NCI-H2029 (cell line): ENCODE data around the gene TMEM203.
A peak's percentile ranks its signal among the peaks of the same experiment; 100 is the strongest.

Experiments
- DNase-seq: peaks from one replicate; lab custom pipeline; 2025; lab: John Stamatoyannopoulos, UW

Gene TMEM203

DNA sequence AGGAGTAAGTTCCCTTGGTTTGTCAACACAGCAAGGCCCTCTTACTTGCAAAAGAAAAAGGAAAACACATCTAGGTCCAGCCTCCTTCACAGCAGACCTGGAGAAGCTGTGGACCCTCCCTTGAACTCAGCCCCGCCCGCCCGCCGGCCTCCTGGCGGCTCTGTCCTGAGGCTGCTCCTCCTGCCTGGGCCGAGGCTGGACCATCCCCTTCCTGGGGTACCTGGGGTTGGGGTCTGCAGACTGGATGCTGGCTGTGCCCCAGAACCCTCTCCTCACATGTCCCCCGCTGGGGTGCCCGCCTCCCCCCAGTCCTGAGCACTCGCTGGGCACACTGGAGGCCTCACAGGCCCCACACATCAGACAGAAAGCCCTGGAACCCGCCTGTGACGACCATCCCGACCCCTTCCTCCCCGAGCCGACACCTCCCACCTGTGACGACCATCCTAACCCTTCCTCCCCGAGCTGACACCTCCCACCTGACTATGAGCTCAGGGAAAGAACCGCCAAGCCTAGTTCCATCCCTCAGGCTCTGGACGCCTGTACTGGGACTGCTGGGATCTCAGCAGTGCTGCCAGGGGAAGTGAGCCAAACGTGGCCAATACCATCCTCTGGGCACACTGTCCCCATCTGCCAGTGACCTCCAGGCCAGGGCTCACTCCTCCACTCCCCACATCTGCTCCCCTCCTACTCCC lies 26.4 kb downstream of the TMEM203 start:
- no peak for DNase-seq

DNA sequence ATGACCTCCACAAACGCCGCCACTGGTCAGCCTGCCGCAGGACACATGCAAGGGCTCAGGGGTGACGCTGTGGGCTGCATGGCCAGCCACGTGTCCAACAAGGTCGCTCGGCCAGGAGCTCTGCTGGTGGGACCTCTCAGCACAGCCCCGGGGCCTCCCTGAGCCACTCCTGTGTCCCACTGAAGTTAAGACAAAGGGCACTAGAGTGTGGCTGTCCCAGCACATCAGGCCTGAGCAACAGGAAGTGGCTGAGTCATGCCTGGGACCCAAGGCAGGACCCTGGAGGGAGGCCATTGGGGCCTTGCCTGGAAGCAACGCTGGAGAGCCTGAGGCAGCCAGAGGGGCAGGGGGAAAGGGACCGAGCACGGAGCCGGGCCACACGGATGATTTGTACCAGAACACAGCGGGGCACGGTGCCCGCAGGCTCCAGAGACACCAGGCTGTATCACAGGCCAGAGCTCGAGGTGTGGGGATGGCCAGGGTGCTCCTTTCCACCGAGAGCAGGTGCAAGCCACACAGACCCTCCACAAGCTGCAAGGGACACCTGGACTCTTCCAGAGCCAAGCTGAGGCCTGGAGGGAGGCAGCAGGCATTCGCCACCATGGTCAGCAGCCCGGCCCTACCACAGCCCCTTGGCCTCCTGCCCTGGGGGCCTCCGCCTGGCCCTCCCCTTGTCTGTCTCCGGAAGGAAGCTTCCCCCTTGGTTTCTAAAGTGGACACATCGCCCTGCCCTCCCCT lies 27.1 kb downstream of the TMEM203 start:
- no peak for DNase-seq

DNA sequence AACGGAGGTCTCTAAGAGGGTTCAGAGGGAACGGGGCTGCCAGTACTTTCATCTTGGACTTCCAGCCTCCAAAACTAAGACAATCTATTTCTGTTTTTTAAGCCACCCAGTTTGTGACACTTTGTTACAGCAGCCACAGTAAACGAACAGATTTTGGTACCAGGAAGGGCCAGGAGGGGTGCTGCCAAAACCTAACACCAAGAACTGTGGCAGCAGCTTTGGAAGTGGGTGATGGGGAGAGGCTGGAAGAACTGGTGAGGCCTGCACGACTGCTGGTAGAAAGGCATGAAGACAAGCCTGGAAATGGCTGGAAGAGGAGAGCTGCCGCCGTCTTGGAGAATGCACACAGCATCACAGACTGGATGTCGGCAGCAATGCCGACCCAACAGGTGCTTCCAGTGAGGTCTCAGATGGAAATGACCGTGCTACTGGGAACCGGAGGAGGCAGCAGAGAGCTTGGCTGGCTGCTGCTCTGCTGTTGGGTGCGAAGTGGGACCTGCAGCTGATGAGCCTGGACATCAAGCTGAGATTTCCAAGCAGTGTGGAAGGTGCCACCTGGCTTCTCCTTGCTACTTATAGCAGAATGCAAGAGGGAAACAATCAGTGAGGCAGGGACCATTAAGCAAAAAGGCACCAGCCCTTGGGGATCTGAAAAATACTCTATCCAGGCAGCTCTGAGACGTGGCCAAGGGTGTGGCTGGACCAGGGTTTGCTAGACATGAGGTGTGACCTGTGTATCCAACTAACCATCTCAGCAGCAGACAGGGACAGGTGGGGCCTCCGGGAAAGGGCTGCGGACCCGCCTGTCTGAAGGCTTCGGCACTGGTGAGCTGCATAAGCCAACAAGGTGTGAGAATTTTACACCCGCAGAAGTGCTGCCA lies 28.9 kb downstream of the TMEM203 start:
- DNase-seq: peak; percentile 18

DNA sequence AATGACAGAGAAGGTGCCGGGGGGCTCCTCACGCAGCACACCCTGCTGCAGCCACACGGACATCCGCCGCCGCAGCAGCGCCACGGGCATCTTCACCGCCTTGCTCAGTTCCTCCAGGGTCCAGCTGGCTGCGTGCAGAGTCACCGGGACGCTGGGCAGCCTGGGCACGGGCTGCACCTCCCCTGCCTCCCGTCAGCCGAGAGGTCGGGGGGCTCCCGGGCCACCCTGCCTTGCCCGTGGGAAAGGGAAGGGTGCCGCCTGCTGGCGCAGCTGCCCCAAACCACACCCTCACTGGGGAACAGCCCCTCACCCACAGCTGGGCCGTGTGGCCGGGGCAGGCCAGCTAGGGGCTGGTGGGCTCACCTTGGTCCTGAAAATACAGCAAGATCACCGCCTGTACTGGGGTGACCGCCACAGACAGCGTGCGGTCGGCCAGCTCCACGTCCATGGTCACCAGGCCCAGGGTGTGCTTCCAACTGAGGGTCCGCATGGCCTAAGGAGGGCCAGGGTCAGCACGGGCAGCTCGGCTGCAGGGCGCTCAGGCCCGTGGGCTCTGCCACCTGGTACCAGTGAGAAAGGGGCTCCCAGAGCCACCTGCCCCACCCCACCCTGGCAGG lies 30.0 kb downstream of the TMEM203 start:
- DNase-seq: no peak

DNA sequence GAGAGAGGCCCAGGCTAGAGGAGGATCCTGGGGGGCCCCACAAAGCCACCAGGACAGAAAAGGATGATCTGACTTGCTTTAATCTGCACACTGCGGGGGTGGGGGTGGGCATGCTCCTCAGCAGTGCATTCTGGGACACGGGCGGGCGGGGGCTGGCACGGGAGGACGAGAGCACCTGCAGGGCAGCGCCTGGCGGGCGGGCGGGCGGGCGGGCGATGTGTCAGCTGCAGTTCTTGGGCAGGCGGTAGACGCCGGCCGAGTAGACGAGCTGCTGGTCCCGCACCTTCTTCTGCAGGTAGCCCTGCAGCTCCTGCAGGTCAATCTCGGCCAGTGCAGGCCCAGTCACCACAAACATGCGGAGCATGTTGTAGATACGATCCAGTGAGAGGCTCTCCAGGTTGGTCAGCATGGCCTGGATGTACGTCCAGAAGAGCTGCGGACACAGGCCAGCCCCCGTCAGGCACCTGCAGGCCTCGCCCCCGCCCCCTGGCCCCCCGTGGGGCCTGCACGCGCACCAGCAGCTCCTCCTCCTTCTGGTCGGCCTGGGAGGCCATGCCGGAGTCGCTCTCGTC lies 30.6 kb downstream of the TMEM203 start:
- no peak for DNase-seq

DNA sequence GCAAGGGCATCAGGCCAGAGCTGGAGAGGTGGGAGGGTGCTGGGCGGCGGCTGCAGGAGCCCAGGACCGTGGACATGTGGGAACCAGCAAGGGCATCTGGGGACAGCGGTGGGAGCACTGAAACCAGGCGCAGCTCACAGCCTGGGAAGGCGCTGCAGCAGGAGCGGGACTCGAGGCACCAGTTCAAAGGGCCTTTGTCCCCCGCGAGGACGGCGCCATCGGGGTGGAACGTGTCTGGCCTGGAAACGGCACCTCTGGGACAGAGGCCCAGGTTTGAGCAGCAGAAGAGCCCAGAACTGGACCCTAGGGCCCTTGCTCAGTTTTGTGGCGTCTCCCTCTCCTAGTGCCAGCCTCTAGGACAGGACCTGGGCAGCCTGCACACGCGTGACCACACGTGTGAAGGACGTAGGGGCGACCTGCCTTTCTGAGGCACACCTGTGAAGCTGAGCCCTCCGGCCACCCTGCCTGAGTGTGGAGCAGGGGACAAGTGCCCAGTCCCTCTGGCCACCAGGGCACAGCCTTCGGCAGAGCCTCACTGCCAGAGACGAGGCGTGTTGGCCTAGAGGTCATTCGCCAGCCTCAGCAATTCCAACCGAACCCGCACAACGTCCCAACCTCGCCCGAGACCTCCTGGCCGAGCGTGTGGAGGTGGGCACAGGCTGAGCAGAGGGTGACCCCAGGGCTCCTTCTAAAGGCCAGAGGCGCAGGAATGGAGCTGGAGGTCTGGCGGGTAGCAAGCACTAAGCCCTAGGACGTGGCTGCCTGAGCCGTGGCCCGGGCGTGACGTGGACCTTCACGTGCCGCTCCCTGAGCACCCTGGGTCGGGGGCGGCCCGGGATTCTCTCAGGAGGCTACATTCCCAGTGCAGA lies 31.4 kb downstream of the TMEM203 start:
- no peak for DNase-seq

DNA sequence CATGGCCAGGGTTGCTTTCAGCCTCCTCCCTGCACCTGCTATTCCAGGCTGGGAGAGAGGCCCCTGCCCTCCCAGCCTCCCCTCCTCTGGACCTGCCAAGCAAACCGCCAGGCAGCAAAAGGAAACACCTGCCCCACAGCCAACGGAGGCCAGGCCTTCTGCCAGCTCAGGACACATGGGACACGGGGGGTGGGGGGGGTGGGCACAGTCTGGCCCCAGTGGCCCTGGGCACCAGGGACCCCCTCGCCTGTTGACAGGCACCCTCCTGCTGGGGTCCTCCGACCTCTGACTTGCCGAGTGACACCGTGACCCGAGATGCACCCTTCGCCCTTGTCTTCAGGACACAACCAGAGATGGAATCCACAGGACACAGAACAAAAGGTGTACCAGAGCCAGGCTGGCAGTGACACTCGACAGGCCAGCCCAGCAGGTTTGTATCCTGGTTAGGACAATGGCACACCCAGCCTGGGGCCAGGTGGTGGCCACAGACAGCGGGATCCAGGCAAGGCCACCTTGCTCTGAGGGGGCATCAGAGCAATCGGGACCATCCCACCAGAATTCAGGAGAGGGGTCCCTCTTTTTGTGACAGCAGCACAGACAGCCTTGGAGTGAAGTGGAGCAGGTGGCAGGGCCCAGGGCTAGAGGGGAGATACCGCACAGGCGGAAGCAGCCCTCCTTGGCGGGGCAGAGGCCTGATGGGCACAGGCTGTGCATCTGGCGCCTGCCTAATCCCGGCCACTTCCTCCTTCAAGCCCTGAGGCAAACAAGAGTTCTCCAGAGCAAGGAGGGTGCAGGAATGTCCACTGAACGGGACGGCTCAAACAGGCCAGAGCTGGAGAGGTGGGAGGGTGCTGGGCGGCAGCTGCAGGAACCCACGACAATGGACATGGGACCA lies 32.3 kb downstream of the TMEM203 start:
- DNase-seq: peak; percentile 38

DNA sequence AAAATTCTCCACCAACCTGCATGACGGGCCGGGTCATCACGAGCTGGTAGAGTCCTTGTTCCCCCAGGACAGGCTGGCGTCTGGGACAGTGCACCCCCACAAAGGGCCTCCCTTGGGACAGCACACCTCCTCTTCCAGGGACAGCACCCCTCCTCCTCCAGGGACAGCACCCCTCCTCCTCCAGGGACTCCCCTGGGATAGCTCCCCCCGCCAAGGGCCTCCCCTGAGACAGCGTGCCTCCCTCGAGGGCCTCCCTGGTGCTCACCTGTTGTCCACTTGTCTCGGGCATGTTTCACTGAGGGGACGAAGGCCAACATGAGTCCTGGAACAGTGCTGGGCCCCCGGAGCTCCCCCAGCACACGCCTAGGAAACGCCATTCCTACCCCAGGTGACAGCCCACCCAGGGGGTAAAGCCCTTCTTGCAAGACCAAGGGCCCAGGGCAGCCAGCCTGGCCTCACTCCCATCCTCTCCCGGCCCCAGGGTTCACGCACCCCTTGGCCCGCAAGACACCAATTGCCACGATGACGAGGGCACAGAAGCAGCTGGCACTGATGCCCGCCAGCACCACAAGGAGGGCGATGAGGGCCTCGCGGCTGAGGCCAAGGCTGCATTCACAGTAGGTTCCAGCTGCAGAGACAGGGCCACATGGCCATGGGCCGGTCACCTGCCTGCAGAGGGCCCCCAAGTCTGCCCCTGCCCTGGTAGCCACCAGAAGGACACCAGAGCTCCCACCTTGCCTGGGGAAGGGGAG lies 34.1 kb downstream of the TMEM203 start:
- DNase-seq: no peak

DNA sequence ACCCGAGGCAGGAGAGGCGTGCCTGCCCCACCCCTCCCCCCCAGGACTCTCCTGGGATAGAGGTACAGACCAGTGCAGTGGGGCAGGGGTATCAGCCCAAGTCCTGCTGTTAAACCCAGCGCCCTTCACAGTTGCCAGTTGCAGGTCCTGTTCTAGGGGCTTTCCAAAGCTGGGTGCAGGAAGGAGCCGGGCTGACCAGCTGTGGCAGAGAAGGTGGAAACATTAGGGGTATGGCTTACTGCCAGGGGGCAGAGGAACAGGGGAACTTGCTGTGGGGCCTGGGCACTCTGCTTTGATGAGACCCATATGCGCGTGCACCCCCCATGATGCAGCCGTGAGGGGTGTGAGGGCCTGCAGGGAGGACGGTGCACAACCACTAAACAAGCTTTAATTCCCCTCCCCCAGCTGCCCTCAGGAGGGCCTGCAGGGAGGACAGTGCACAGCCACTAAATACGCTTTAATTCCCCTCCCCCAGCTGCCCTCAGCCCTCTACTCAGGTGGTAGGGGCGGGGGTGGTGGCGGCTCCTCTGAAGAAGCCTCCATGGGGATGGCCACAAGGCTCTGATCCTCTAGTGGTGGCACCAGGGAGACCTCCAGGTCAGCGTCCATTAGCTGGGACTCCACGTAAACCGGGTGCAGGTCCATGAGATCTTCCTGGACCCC lies 34.8 kb downstream of the TMEM203 start:
- no peak for DNase-seq

DNA sequence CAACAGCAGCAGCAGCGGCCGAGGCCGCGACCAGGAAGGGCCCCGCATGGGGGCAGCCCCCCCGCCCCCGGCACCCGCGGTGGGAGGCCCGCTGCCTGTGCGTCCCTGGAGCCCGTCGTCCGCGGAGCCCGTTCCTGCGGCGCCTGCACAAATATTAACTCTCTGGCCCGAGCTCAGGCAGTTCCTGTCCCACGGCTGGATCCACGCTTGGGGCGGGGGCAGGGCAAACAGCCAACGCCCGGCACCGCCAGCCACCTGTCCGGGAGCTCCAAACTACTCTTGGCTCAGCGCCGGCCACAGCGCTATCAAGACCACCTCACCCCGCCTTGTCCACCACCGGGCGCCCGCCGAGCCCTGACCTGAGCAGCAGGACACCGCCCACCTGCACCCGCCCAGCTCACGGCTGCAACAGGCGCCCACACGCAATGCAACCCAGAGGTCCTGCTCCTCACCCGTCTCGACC lies 35.5 kb downstream of the TMEM203 start, which contains the start of gene LRRC26:
Gene LRRC26, minus strand, starts transcription at position 156 of the 463 bp plus-strand sequence. Its CDS starts 108 bp downstream, at position 48.
- no peak for DNase-seq

DNA sequence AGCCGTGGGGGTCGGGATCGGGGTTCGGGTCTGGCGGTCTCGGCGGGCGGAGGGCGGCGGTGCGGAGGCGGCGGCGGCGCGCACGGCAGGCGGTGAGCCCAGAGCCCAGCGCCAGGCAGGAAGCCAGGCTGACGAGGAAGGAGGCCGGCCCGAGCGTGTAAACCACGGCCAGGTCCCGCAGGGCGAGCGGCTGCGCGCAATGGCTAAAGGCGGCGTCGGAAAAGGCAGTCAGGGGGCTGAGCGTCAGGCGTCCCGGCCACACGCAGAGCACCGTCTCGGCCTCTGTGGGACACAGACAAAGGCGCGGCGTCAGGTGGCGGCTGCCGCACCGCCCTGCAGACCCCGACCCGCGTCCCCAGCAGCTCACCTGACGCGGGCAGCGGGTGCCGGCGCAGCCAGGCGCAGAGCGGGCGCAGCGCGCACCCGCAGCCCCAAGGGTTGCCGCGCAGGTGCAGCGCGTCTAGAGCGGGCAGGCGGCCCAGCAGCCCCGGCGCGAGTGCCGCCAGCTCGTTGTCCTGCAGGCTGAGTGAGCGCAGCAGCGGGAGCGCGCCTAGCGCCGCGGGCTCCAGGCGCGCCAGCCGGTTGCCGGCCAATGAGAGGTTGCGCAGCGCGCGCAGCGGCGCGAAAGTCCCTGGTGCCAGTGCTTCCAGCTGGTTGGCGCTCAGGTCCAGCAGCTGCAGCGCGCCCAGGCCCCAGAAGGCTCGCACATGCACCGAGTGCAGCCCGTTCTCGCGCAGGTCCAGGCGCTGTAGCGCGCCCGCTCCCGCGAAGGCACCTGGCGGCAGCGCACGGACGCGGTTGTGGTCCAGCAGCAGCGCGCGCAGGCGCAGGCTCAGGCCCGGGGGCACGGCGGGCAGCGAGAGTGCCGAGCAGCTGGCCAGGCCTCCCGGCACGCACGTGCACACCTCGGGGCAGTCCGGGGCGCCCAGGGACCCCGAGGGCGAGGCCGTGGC lies 36.3 kb downstream of the TMEM203 start:
- peak; percentile 78 for DNase-seq

DNA sequence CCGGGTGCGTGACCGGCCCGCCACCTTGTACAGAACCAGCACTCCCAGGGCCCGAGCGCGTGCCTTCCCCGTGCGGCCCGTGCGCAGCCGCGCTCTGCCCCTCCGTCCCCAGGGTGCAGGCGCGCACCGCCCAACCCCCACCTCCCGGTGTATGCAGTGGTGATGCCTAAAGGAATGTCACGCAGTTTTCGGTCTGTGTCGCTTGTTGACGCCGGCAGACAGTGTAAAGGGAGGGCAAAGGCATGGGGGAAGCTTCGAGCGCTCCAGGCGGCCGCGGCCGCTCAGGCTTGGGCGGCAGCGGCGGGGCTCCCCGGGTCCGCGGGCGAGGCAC lies 36.9 kb downstream of the TMEM203 start:
- no peak for DNase-seq

DNA sequence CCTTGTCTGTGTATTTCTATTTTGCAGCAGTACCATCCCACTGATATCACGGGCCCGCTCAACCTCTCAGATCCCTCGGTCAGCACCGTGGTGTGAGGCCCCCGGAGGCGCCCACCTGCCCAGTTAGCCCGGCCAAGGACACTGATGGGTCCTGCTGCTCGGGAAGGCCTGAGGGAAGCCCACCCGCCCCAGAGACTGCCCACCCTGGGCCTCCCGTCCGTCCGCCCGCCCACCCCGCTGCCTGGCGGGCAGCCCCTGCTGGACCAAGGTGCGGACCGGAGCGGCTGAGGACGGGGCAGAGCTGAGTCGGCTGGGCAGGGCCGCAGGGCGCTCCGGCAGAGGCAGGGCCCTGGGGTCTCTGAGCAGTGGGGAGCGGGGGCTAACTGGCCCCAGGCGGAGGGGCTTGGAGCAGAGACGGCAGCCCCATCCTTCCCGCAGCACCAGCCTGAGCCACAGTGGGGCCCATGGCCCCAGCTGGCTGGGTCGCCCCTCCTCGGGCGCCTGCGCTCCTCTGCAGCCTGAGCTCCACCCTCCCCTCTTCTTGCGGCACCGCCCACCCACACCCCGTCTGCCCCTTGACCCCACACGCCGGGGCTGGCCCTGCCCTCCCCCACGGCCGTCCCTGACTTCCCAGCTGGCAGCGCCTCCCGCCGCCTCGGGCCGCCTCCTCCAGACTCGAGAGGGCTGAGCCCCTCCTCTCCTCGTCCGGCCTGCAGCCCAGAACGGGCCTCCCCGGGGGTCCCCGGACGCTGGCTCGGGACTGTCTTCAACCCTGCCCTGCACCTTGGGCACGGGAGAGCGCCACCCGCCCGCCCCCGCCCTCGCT lies 37.5 kb downstream of the TMEM203 start:
- peak; percentile 12 for DNase-seq

DNA sequence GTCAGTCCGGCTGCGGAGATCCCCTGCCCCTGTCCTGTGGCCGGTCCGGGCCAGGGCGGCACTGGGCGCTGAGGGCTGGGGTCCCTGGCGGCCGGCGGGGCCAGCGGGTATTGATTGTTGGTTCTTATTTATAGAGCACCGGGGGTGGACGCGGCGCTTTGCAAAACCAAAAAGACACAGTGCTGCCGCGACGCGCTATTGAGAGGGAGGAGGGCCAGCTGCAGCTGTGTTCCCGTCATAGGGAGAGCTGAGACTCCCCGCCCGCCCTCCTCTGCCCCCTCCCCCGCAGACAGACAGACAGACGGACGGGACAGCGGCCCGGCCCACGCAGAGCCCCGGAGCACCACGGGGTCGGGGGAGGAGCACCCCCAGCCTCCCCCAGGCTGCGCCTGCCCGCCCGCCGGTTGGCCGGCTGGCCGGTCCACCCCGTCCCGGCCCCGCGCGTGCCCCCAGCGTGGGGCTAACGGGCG lies 38.1 kb downstream of the TMEM203 start:
- DNase-seq: no peak

DNA sequence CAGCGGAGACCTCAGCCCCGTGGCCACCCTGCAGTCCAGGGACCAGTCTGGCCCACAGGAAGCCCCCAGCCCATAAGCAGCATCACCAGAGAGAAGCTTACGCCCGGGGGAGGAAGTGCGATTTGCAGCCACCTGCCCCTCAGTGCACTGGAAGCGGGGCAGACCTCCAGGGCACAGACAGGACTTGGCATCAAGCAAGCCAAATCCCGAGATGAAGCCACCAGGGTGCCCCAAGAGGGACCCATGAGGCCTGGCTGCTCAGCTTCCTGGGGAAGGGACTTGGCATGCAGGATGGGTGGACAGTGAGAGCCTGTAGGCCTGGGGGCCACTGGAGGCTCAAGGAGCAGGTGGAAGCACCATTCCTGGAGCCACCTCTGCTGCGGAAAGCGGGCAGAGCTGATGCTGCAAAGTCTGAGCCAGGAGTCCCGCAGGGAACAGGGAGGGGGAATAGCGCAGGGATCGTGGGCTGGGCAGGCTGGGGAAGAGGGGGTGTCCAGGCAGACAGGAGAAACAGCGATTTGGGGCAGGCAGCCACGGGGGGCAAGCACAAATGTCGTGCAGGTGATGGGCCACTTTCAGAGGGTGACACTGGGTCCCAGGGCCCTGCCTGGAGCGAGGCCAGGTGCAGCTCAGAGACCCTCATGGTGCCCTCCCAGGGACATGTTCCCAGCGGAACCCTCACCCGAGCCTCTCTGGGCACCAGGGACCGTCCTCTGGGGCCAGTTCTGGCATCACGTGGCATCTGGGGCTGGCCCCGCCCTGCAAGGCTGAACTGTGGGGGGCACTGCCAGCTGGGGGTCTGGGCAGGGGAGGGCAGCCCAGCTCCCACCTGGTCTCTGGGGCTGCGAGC lies 38.8 kb downstream of the TMEM203 start:
- no peak for DNase-seq
